Measurements from ENCODE around the gene LRRC14B. TPM values are rescaled to one million over a fixed set of nuclear protein-coding genes. Genes with fewer than 3 reads are reported as not detected.

LRRC14B gene
- total RNA-seq, 1 donor from 2014 or later = not detected

DNA sequence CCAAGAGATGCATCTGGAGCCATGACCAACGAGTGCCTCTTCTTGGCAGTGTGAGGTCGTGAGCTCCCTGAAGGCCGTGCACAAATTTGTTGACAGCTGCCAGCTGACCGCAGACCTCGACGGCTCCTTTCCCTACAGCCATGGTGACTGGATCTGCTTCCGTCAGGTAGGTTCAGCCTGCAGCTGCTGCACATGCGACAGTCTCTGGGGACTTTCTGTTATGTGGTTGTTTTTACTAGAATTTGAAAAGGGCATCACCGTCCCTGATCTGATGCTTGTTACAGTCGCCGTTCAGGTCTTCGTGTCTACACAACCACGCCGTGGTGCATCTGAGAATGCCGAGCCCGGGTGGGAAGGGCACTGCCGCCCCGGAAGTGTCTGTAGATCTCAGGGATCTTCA, 36.5 kb upstream of the LRRC14B start:
- Mint-ChIP-seq H3K9me3 (no peaks in the 10 kb centered on the region), H3K36me3 (ENCODE audit: low read depth) (no peaks in the 10 kb centered on the region), H3K27ac (no peak overlapping the region), H3K4me3 (no peak overlapping the region), H3K27me3 (ENCODE audit: insufficient read depth) (peaks cover 6% of the 10 kb centered on the region), H3K4me1 (ENCODE audit: low read depth) (no peaks in the 10 kb centered on the region)
- no peak for DNase-seq (ENCODE audit: low spot score)
- intact Hi-C loops (cut with micrococcal nuclease) = no loop called here

DNA sequence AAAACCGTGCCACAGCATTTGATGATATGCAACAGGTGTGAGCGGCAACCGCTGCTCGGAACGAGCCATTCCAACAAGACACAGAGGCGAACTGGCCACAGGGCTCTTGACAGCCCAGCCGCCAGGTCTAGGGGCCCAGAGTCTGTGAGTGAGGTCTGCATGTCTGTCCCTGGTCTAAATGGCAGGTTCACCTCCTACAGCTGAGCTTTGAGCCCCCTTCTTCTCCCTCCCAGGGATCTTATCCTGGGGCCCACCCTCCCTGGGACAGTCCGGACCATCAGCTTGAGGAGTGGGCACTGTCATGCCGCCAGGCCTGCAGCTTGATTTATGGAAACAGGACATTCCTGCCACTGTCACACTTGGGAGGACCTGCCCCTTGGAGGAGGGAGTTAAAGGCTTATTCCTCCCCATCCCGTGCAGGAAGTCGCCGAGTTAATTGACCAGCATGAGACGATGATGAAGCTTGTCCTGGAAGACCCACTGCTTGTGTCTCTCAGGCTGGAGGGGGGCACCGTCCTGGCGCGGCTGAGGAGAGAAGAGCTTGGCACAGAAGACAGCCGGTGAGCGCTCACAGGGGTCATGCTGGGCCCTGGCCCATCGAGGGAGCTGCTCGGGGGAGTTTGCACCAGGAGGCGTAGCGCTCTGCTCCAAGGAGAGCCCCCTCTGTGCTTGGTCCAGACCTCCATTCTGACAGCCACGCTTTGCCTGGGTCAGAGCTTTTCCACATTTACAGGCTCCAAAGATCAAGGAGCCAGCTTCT, 35.5 kb upstream of the LRRC14B start:
- H3K27me3 Mint-ChIP-seq (ENCODE audit: insufficient read depth) = peaks cover 10% of the 10 kb centered on the region
- no peak overlapping the region for H3K4me3 Mint-ChIP-seq
- intact Hi-C loops (cut with micrococcal nuclease) = no loop called here
- no peaks in the 10 kb centered on the region for H3K9me3 Mint-ChIP-seq
- DNase-seq (ENCODE audit: low spot score) = no peak
- no peaks in the 10 kb centered on the region for H3K36me3 Mint-ChIP-seq (ENCODE audit: low read depth)
- H3K27ac Mint-ChIP-seq = no peak overlapping the region
- no peaks in the 10 kb centered on the region for H3K4me1 Mint-ChIP-seq (ENCODE audit: low read depth)

DNA sequence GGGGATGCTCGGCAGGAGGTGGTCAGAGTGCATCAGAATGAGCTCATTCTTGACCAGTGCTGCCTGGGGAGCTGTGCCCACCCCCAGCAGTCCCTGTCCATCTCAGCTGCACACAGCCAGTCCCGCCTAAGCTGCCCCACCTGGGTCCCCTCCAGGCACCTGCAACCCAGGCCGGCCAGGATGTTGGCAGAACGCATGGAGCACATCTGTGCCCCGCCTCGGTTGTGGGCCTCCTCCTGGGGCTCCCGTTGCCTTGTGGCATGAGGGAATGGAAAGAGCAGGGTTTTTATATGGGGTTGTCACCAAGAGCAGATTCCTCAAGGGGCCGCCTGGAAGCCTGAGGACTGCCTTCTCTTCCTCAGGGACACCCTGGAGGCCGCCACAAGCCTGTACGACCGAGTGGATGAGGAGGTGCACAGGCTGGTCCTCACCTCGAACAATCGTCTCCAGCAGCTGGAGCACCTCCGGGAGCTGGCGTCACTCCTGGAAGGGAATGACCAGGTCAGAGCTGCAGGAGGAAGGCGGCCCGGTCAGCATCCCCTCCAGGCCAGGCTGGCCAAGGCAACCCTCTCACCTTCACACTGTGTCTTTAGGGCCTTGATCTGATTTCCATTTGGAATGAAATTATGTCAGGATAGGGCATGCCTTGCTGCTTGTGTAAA, 34.8 kb upstream of the LRRC14B start:
- Mint-ChIP-seq H3K4me1 (ENCODE audit: low read depth) (no peaks in the 10 kb centered on the region), H3K9me3 (no peaks in the 10 kb centered on the region), H3K27me3 (ENCODE audit: insufficient read depth) (peaks cover 10% of the 10 kb centered on the region), H3K4me3 (no peak overlapping the region), H3K27ac (no peak overlapping the region), H3K36me3 (ENCODE audit: low read depth) (no peaks in the 10 kb centered on the region)
- intact Hi-C loops (cut with micrococcal nuclease) = no loop called here
- DNase-seq (ENCODE audit: low spot score) = no peak

DNA sequence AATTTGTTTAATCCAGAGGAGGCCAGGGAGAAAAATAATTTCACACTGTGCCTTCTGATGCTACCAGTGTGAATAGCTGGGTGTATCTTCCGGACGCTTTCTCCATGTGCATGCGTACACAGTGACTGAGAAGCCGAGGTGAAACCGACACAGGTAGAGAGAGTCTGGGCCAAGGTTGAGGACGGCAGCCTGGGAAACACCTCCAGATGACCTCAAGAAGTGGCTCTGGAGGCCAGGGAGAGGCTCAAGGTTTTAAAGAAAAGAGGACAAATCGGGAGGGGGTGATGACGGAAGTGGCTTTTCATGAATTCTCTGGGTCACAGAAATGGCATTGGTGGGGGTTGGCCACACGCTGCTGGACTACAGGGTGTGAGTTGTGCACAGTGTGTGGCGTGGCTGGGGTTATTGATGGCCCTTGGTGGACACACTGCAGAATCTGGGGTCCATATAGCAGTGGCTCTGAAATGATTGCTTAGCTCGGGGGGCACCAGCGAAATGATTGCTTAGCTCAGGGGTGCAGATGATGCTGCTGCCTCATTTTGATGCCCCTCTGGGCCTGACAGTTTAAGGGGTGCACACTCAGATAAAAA, 34.1 kb upstream of the LRRC14B start:
- intact Hi-C loops (cut with micrococcal nuclease) = no loop called here
- DNase-seq (ENCODE audit: low spot score) = no peak

DNA sequence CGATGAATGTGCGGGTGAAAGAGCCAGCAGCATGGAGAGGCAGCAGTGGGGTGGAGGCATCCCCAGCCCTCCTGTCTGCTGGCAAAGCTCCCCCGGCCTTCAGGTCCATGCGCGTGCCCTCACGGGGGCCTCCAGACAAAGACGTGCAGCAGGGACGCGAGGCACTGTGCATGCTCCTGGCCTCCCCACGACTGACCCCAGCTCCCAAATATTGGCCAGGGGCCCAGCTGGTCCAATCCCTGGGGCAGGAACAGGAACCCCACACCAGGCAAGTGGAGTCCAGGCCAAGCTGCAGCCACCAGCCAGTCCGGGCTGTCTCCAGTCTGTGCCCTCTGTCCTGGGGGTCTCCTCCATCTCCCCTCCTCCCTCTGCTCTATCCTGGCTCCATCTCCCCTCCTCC, 33.5 kb upstream of the LRRC14B start:
- no peak overlapping the region for H3K4me3 Mint-ChIP-seq
- H3K27me3 Mint-ChIP-seq (ENCODE audit: insufficient read depth) = peaks cover 10% of the 10 kb centered on the region
- H3K4me1 Mint-ChIP-seq (ENCODE audit: low read depth) = no peaks in the 10 kb centered on the region
- no peak overlapping the region for H3K27ac Mint-ChIP-seq
- DNase-seq (ENCODE audit: low spot score) = no peak
- H3K9me3 Mint-ChIP-seq = no peaks in the 10 kb centered on the region
- H3K36me3 Mint-ChIP-seq (ENCODE audit: low read depth) = no peaks in the 10 kb centered on the region
- intact Hi-C loops (cut with micrococcal nuclease) = no loop called here

More for the DNA sequence above, 34.1 kb upstream of the LRRC14B start:
- Mint-ChIP-seq H3K36me3 (ENCODE audit: low read depth) (no peaks in the 10 kb centered on the region), H3K27me3 (ENCODE audit: insufficient read depth) (peaks cover 10% of the 10 kb centered on the region), H3K27ac (no peak overlapping the region), H3K4me1 (ENCODE audit: low read depth) (no peaks in the 10 kb centered on the region), H3K9me3 (no peaks in the 10 kb centered on the region), H3K4me3 (no peak overlapping the region)

DNA sequence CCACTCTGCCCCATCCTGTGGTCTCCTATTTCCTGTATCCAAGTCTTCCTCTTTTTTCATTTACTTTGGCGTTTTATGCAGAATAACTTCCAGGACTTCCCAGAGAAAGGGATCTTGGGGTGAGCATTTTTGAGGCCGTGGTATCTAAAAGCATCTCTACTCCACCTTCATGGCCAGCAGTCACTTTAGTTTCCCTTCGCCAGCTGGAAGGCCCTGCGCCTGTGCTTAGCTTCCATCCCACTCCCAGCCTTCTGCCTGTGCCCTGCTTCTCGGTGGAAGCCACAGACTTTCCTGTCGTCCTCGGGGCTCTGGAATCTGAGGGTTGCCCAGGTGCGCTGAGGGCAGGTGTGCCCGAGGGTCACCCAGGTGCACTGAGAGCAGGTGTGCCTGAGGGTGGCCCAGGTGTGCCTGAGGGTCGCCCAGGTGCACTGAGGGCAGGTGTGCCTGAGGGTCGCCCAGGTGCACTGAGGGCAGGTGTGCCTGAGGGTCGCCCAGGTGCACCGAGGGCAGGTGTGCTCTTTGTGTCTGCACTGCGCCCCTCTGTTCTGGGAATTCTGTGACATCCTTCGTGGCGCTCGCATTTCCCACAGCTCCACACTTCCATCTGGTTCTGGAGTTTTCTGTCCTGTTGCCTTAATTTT, 32.4 kb upstream of the LRRC14B start:
- H3K9me3 Mint-ChIP-seq = no peaks in the 10 kb centered on the region
- intact Hi-C loops (cut with micrococcal nuclease) = no loop called here
- DNase-seq (ENCODE audit: low spot score) = no peak
- H3K4me3 Mint-ChIP-seq = no peak overlapping the region
- H3K36me3 Mint-ChIP-seq (ENCODE audit: low read depth) = no peaks in the 10 kb centered on the region
- no peak overlapping the region for H3K27ac Mint-ChIP-seq
- no peaks in the 10 kb centered on the region for H3K4me1 Mint-ChIP-seq (ENCODE audit: low read depth)
- H3K27me3 Mint-ChIP-seq (ENCODE audit: insufficient read depth) = peaks cover 10% of the 10 kb centered on the region

DNA sequence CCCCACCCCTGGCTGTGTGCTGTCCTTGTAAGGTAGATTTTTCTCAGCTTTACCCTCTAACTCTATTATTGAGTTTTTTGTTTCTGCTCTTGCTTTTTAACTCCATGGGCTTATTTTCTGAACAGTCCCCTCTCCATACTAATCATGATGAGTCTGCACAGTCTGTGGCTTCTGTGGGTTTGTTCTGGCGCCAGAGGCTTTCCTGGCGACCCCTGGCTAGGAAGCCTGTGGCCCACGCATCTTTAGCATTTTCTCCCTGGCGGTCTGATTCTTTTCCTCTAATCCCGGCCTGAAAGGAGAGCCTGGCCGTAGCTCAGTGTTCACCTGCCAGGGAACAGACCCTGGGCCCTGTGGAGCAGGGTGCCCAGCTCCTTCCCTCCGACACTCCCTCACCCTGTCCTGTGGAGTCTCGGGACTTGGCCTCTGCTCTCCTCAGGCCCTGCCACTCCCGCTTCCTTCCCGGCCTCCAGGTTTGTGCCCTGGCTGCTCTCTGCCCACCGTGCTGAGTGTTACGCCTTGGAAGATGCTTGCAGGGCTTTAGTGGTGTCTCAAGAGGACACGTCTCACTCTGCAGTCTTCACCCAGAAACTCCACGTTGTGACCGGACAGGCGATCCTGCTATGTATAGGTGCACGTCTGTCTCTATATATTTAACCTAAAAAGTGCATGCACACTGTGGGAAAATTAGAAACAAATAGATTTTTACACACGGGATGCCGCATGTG, 31.7 kb upstream of the LRRC14B start:
- Mint-ChIP-seq H3K27ac (no peak overlapping the region), H3K36me3 (ENCODE audit: low read depth) (no peaks in the 10 kb centered on the region), H3K9me3 (no peaks in the 10 kb centered on the region), H3K4me1 (ENCODE audit: low read depth) (no peaks in the 10 kb centered on the region), H3K27me3 (ENCODE audit: insufficient read depth) (peaks cover 6% of the 10 kb centered on the region), H3K4me3 (no peak overlapping the region)
- DNase-seq (ENCODE audit: low spot score) = no peak
- intact Hi-C loops (cut with micrococcal nuclease) = no loop called here

DNA sequence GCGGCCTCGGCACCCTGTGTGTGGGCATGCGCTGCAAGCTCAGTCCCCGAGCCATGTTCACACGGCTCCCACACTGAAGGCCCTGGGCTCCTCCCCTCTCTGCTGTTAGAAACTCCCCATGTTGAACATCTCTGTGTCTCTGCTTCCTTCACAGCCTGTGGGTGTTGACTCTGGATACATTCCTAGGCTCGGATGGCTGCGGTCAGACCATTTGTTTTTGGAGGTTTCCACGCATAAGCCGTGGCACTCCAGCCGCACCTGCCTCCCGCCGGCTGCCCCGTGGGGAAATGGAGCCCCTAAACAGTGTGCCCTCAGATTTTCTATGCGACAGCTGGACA, 31.2 kb upstream of the LRRC14B start:
- Mint-ChIP-seq H3K36me3 (ENCODE audit: low read depth) (no peaks in the 10 kb centered on the region), H3K4me3 (no peak overlapping the region), H3K9me3 (no peaks in the 10 kb centered on the region), H3K4me1 (ENCODE audit: low read depth) (no peaks in the 10 kb centered on the region), H3K27ac (no peak overlapping the region), H3K27me3 (ENCODE audit: insufficient read depth) (peaks cover 6% of the 10 kb centered on the region)
- intact Hi-C loops (cut with micrococcal nuclease) = no loop called here
- no peak for DNase-seq (ENCODE audit: low spot score)

DNA sequence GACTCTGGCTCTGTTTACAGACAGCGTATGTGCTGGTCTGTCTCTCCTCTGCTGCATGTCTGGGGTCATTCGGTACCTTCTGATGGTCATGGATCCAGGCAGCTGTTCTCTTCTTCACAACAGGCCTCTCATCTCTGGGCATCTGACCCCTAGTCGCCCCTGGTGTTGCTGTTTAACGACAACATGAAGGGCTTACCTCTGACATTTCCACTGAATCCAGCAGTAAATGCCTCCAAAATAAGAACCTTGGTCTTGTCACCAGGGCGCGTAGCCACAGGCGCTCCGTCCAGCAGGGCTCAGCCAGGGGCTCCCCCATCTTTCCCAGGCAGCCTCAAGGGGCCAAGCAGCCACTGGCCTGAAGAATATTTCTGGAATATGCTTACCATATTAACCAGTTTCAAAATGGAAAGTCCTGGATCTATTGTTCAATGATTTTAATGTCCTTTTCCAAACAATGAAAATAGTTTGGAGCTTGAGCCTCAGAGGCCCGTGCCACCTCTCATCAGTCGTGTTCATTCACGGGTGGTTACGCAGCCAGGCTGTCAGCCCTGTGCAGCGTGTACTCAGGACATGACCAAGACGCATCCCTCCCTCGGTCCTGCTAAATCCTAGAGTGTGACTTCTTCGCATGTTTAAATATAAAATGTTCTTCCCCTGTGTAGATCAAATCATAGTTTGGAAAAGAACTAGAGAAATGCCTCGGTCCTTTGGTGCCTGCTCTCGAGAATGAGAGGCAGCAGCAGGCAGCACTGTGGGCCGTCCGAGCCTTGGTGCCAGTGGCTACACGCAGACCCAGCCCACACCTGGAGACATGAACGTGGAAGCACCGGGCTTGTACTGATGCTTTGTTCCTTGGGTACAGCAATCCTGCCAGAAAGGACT, 30.1 kb upstream of the LRRC14B start:
- DNase-seq (ENCODE audit: low spot score) = no peak
- no peaks in the 10 kb centered on the region for H3K36me3 Mint-ChIP-seq (ENCODE audit: low read depth)
- no peaks in the 10 kb centered on the region for H3K4me1 Mint-ChIP-seq (ENCODE audit: low read depth)
- intact Hi-C loops (cut with micrococcal nuclease) = no loop called here
- H3K4me3 Mint-ChIP-seq = no peak overlapping the region
- H3K27ac Mint-ChIP-seq = no peak overlapping the region
- peaks cover 6% of the 10 kb centered on the region for H3K27me3 Mint-ChIP-seq (ENCODE audit: insufficient read depth)
- H3K9me3 Mint-ChIP-seq = no peaks in the 10 kb centered on the region

DNA sequence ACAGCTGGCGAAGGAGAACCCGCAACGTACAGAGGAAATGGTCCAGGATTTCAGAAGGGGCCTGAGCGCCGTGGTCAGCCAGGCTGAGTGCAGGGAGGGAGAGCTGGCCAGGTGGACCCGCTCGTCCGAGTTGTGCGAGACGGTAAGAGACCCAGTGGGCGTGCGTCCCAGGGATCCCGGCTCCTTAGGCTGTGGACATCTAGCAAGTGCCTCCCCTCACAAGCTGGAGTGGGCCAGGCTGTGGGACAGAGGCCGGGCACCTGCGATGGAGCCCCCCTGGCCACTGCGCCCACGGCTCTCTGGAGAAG, 29.5 kb upstream of the LRRC14B start:
- intact Hi-C loops (cut with micrococcal nuclease) = no loop called here
- DNase-seq (ENCODE audit: low spot score) = no peak
- no peaks in the 10 kb centered on the region for H3K4me1 Mint-ChIP-seq (ENCODE audit: low read depth)
- no peaks in the 10 kb centered on the region for H3K9me3 Mint-ChIP-seq
- no peaks in the 10 kb centered on the region for H3K36me3 Mint-ChIP-seq (ENCODE audit: low read depth)
- no peak overlapping the region for H3K27ac Mint-ChIP-seq
- H3K27me3 Mint-ChIP-seq (ENCODE audit: insufficient read depth) = peaks cover 6% of the 10 kb centered on the region
- H3K4me3 Mint-ChIP-seq = no peak overlapping the region

DNA sequence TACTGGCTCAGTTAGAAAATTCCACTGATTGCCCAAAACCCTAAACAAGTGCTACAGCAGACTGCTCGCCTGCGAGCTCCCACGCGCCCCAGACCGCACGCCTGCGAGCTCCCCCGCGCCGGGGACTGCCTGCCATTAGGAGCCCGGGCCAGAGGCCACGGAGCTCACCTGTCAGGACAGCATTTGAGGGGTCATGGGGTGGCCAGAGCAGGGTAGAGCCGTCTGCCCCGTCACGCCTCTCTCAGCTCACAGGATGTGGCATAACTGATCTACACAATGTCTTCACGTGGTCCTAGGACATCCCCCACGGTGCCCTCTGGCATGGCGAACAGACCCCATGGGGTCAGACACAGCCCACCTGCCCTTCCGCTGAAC, 29.1 kb upstream of the LRRC14B start:
- DNase-seq (ENCODE audit: low spot score) = no peak
- intact Hi-C loops (cut with micrococcal nuclease) = no loop called here
- Mint-ChIP-seq H3K27ac (no peak overlapping the region), H3K27me3 (ENCODE audit: insufficient read depth) (peaks cover 6% of the 10 kb centered on the region), H3K9me3 (no peaks in the 10 kb centered on the region), H3K4me3 (no peak overlapping the region), H3K36me3 (ENCODE audit: low read depth) (no peaks in the 10 kb centered on the region), H3K4me1 (ENCODE audit: low read depth) (no peaks in the 10 kb centered on the region)

DNA sequence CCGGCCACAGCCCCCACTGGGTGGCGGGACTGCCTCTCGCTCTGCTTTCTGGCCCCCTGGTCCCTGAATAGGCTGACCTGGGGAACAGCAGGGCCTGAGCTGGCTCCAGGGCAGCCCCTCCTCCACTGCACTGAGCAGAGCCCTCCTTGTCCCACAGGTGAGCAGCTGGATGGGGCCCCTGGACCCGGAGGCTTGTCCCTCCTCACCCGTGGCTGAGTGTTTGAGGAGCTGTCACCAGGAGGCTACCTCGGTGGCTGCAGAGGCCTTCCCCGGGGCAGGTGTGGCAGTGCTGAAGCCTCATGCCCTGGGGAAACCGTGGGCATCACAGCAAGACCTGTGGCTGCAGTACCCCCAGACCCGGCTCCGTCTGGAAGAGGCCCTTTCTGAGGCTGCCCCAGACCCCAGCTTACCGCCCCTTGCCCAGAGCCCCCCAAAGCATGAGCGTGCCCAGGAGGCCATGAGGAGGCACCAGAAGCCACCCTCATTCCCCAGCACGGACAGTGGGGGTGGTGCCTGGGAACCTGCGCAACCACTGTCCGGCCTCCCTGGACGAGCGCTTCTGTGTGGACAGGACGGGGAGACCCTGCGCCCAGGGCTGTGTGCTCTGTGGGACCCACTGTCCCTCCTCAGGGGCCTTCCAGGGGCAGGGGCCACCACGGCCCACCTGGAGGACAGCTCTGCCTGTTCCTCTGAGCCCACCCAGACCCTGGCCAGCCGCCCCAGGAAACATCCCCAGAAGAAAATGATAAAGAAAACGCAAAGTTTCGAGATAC, 28.5 kb upstream of the LRRC14B start:
- H3K4me3 Mint-ChIP-seq = no peak overlapping the region
- H3K9me3 Mint-ChIP-seq = no peaks in the 10 kb centered on the region
- DNase-seq (ENCODE audit: low spot score) = no peak
- intact Hi-C loops (cut with micrococcal nuclease) = no loop called here
- no peaks in the 10 kb centered on the region for H3K36me3 Mint-ChIP-seq (ENCODE audit: low read depth)
- no peaks in the 10 kb centered on the region for H3K4me1 Mint-ChIP-seq (ENCODE audit: low read depth)
- H3K27ac Mint-ChIP-seq = no peak overlapping the region
- peaks cover 6% of the 10 kb centered on the region for H3K27me3 Mint-ChIP-seq (ENCODE audit: insufficient read depth)

Data from activated T-helper 1 cell treated with anti-CD3 and anti-CD28 coated beads, Interleukin-12 subunit alpha, Interleukin-12 subunit beta, Interleukin-2, Interleukin-4 antibody, amounts not matched to agents 30 ng/mL and 10 ng/mL and 1 ng/mL, durations not matched to agents 14 hours and 24 hours and 36 hours (primary cell).